Suppressor macrophage treated with lipopolysaccharide for 4 hours (primary cell): ENCODE measurements around the gene ZNF208.

Experiments
- DNase-seq: peaks from one replicate; pipeline ENCODE4 v3.0.0-alpha.2; 2020

Gene ZNF208

GRCh38 chr19:21883516-21883915 lies 127.2 kb downstream of the ZNF208 start:
- no peak for DNase-seq
